ENCODE results near the gene XPC. TPM values are rescaled to one million over a fixed set of nuclear protein-coding genes. Genes with fewer than 3 reads are reported as not detected.

Gene XPC
- total RNA-seq, 1 experiment from 2014 or later, result 34.9 TPM

GRCh38 chr3:14132120-14132519 lies 46.3 kb downstream of the XPC start (continued):
- TF ChIP-seq STAT6 (CRISPR knock-in tag; conservative IDR thresholded peaks at IDR 0.05; ENCODE audit: low read depth), result no peak

GRCh38 chr3:14131134-14131533 lies 47.3 kb downstream of the XPC start:
- TF ChIP-seq FOXK1 (CRISPR knock-in tag; IDR thresholded peaks at IDR 0.05) (no peak), ZNF671 (CRISPR knock-in tag; IDR thresholded peaks at IDR 0.05) (no peak), MYBL2 (CRISPR knock-in tag; IDR thresholded peaks at IDR 0.05) (no peak), SOX15 (CRISPR knock-in tag; IDR thresholded peaks at IDR 0.05) (no peak), FOXJ3 (CRISPR knock-in tag; IDR thresholded peaks at IDR 0.05; ENCODE audit: borderline replicate concordance) (no peak), NR3C1 (CRISPR knock-in tag; conservative IDR thresholded peaks at IDR 0.05; ENCODE audit: low read depth) (no peak), TCF7 (CRISPR knock-in tag; IDR thresholded peaks at IDR 0.05; ENCODE audit: low read depth) (no peak), PRDM15 (CRISPR knock-in tag; IDR thresholded peaks at IDR 0.05) (no peak), USF1 (CRISPR knock-in tag; IDR thresholded peaks at IDR 0.05) (no peak), IRF1 (CRISPR knock-in tag; IDR thresholded peaks at IDR 0.05) (no peak), JAZF1 (CRISPR knock-in tag; IDR thresholded peaks at IDR 0.05) (no peak), ZNF512 (CRISPR knock-in tag; IDR thresholded peaks at IDR 0.05; ENCODE audit: borderline replicate concordance) (no peak), RORB (CRISPR knock-in tag; IDR thresholded peaks at IDR 0.05) (no peak), IRF2 (CRISPR knock-in tag; IDR thresholded peaks at IDR 0.05; ENCODE audit: borderline replicate concordance, low read depth) (no peak), ZMAT4 (CRISPR knock-in tag; IDR thresholded peaks at IDR 0.05) (no peak), SMAD4 (CRISPR knock-in tag; IDR thresholded peaks at IDR 0.05) (no peak)
- Mint-ChIP-seq H3K27me3 (ENCODE audit: low read depth) (no peaks in the 10 kb centered on the region), H3K36me3 (peaks cover 49% of the 10 kb centered on the region), H3K9me3 (peaks cover 5% of the 10 kb centered on the region), H3K27ac (no peak overlapping the region), H3K4me3 (no peak overlapping the region), H3K4me1 (peaks cover 5% of the 10 kb centered on the region)
- ATAC-seq (no peak), DNase-seq (ENCODE audit: low spot score) (no peak)
- ChIA-PET CTCF (no interaction called here), POLR2A (no interaction called here)

Measured in WTC11 (cell line).